ENCODE measurements around the gene ITGB1BP1. TPM values are rescaled to one million over a fixed set of nuclear protein-coding genes. Genes with fewer than 3 reads are reported as not detected.

ITGB1BP1 gene
- total RNA-seq, 2 donors from 2014 or later = 38.7 to 64.4 TPM

- Histone ChIP-seq H3K27ac (no peak overlapping the region), H3K9me3 (no peaks in the 10 kb centered on the region), H3K4me3 (no peak overlapping the region), H3K36me3 (peaks cover 5% of the 10 kb centered on the region), H3K27me3 (replicated peaks; ENCODE audit: insufficient read depth) (no peaks in the 10 kb centered on the region), H3K4me1 (ENCODE audit: control insufficient read depth in 1 of 2, low read depth in 2 of 2) (no peaks in the 10 kb centered on the region)
- DNase-seq (ENCODE audit: low spot score) = no peak
- ATAC-seq (ENCODE audit: insufficient number of reproducible peaks, low FRiP score, low read depth) = no peak
- TF ChIP-seq, protein P1, sequence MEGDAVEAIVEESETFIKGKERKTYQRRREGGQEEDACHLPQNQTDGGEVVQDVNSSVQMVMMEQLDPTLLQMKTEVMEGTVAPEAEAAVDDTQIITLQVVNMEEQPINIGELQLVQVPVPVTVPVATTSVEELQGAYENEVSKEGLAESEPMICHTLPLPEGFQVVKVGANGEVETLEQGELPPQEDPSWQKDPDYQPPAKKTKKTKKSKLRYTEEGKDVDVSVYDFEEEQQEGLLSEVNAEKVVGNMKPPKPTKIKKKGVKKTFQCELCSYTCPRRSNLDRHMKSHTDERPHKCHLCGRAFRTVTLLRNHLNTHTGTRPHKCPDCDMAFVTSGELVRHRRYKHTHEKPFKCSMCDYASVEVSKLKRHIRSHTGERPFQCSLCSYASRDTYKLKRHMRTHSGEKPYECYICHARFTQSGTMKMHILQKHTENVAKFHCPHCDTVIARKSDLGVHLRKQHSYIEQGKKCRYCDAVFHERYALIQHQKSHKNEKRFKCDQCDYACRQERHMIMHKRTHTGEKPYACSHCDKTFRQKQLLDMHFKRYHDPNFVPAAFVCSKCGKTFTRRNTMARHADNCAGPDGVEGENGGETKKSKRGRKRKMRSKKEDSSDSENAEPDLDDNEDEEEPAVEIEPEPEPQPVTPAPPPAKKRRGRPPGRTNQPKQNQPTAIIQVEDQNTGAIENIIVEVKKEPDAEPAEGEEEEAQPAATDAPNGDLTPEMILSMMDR (IDR thresholded peaks at IDR 0.05) = no peak
These were observed 41.8 kb upstream of the ITGB1BP1 start for GRCh38 chr2:9465170-9465569.

DNA sequence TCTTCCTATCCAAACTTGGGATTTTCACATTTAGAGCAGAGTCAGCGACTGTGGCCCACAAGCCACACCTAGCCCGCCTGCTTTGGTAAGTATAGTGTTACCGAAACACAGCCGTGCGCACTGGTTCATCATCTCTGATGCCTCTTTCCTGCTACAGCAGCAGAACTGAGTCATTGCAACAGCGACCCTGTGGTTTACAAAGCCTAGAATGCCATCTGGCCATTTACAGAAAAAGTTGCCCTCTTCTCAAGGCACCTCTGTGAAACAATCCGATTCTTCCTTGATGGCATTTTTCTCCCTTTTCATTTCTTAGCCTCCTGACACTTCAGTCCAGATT is 40.3 kb upstream of the ITGB1BP1 start:
- peaks cover 10% of the 10 kb centered on the region for H3K36me3 ChIP-seq

DNA sequence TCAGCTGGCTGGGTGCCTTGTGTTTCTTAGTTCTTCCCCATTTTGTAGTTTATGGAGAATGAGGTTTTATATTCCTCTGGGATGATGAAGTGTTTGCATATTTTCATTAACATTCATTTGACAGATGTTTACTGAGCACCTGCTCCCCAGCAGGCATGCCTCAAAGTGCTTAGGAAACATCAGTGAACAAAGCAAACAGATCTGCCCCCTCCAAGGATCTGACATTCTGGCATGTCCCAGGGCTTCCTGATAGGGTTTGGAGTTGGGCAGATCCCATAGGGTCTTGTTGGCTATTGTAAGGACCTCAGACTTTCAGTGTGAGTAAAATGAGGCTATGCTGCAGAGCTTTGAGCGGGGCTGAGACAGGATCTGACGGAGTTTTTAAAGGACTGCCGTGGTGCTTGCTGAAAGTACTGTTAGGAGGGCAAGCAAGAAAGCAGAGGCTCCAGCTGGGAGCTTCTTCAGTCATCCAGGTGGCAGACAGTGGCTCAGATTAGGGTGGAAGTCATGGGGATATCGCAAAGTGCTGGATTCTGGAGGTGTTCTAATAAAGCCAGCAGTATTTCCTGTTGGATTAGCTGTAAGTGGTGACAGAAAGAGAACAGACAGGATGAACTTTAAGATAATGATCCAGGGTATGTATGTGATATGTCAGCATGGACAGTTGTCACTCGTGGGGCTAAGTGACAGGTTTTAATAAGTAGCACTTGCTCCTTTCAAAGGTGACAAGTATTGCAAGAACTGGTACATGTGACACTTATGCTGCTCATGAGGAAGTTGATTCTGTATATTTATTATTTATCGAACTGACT is 39.8 kb upstream of the ITGB1BP1 start:
- Histone ChIP-seq H3K36me3 (peaks cover 11% of the 10 kb centered on the region), H3K4me1 (ENCODE audit: control insufficient read depth in 1 of 2, low read depth in 2 of 2) (no peaks in the 10 kb centered on the region), H3K4me3 (no peak overlapping the region), H3K9me3 (no peaks in the 10 kb centered on the region), H3K27me3 (replicated peaks; ENCODE audit: insufficient read depth) (no peaks in the 10 kb centered on the region), H3K27ac (no peak overlapping the region)
- ATAC-seq (ENCODE audit: insufficient number of reproducible peaks, low FRiP score, low read depth) (no peak), DNase-seq (ENCODE audit: low spot score) (no peak)
- TF ChIP-seq, protein P1 (IDR thresholded peaks at IDR 0.05) = no peak

More for the DNA sequence above, 40.3 kb upstream of the ITGB1BP1 start:
- no peak for DNase-seq (ENCODE audit: low spot score)
- no peak for ATAC-seq (ENCODE audit: insufficient number of reproducible peaks, low FRiP score, low read depth)
- Histone ChIP-seq H3K4me3 (no peak overlapping the region), H3K27me3 (replicated peaks; ENCODE audit: insufficient read depth) (no peaks in the 10 kb centered on the region), H3K27ac (no peak overlapping the region), H3K9me3 (no peaks in the 10 kb centered on the region), H3K4me1 (ENCODE audit: control insufficient read depth in 1 of 2, low read depth in 2 of 2) (no peaks in the 10 kb centered on the region)
- TF ChIP-seq, protein P1 (IDR thresholded peaks at IDR 0.05) = no peak

GRCh38 chr2:9462313-9462712 is 39.0 kb upstream of the ITGB1BP1 start:
- no peak for DNase-seq (ENCODE audit: low spot score)
- H3K36me3 ChIP-seq = peaks cover 9% of the 10 kb centered on the region

DNA sequence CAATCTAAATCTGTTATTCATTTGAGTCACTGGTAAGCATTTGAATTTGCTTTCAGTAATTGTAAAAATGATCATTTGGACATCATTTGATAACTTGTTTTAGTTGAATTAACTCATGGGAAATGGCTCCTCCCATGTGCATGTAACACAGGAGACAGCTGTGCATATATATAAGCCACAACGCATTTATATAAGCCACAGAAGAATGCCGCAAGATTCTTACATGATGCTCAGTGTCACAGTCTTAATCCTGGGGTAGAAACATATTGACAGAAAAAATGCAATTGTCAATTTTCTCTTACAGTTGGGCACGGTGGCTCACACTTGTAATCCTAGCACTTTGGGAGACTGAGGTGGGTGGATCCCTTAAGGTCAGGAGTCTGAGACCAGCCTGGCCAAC is 37.8 kb upstream of the ITGB1BP1 start:
- Histone ChIP-seq H3K27me3 (replicated peaks; ENCODE audit: insufficient read depth) (no peaks in the 10 kb centered on the region), H3K4me1 (ENCODE audit: control insufficient read depth in 1 of 2, low read depth in 2 of 2) (no peaks in the 10 kb centered on the region), H3K9me3 (no peaks in the 10 kb centered on the region), H3K36me3 (peaks cover 9% of the 10 kb centered on the region), H3K27ac (no peak overlapping the region), H3K4me3 (no peak overlapping the region)
- TF ChIP-seq, protein P1 (IDR thresholded peaks at IDR 0.05) = no peak
- ATAC-seq (ENCODE audit: insufficient number of reproducible peaks, low FRiP score, low read depth) (no peak), DNase-seq (ENCODE audit: low spot score) (no peak)

More at GRCh38 chr2:9462313-9462712, 39.0 kb upstream of the ITGB1BP1 start:
- ATAC-seq (ENCODE audit: insufficient number of reproducible peaks, low FRiP score, low read depth) = no peak
- TF ChIP-seq, protein P1 (IDR thresholded peaks at IDR 0.05) = no peak
- H3K9me3 ChIP-seq = no peaks in the 10 kb centered on the region
- H3K27ac ChIP-seq = no peak overlapping the region
- no peaks in the 10 kb centered on the region for H3K27me3 ChIP-seq (replicated peaks; ENCODE audit: insufficient read depth)
- no peak overlapping the region for H3K4me3 ChIP-seq
- no peaks in the 10 kb centered on the region for H3K4me1 ChIP-seq (ENCODE audit: control insufficient read depth in 1 of 2, low read depth in 2 of 2)
